DMS79 (cell line): ENCODE results near the gene FAM240A.

Experiments used
- DNase-seq: peaks from one replicate; lab custom pipeline; 2025; lab: John Stamatoyannopoulos, UW

FAM240A gene

DNA sequence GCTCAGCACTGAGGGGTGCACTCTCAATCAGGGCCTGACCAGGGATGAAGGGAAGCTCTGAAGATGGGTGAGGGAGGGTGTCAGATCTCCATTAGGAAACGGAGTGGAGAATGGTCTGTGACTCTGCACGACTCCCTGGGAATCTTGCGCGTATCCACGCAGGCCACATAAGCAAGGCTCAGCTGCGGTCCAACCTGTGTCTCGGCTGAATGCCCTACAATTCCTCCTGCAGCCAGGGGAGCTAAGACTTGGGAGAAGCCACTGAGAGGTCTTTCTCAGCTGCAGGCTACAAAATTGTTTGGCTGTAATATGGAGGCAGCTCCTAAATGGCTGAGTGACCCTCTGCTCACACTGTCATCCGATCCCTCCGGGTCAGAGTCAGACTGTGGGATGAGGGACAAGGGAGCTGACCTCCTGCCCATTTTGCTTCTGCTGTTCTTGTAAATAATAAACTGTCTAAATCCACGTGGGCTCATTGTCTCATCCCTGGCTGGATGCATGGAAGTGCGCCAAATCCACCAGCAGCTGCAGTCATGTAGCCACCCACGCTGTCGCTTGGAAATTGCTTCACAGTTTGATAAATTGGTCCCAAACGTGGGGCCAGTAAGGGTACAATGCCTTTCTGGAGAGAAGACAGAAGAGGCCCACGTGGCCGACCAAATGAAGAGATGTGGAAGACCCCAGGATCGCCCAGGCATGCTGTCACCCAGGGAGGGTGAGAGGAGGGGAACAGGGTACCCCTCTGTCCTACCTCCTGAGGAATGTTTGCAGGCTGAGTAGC is 50.6 kb downstream of the FAM240A start:
- no peak for DNase-seq

DNA sequence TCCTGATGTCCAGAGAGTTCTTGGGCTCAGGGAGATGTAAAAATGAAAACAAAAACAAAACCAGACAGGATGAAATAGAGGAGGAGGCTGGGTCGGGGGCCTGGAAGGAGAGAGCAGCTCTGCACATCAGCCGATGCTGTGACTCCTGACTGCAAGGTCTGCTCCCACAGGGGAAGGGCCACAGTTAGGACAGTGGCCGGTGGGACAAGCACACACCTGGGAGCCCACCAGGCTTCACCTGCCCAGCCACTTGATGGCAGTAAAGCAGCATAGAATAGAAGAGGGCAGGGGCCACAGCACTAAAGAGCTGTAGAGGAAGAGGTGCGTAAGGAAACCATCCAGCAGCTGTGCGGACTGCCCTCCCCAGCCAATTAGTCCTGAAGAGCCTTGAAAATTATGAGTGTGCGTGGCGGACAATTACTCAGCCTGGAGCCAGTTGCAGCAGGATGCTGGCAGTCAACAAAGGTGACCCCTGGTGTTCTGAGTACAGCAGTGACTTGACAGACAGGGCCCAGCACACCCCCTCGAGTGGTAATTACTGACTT is 51.3 kb downstream of the FAM240A start:
- DNase-seq: peak; percentile 25

DNA sequence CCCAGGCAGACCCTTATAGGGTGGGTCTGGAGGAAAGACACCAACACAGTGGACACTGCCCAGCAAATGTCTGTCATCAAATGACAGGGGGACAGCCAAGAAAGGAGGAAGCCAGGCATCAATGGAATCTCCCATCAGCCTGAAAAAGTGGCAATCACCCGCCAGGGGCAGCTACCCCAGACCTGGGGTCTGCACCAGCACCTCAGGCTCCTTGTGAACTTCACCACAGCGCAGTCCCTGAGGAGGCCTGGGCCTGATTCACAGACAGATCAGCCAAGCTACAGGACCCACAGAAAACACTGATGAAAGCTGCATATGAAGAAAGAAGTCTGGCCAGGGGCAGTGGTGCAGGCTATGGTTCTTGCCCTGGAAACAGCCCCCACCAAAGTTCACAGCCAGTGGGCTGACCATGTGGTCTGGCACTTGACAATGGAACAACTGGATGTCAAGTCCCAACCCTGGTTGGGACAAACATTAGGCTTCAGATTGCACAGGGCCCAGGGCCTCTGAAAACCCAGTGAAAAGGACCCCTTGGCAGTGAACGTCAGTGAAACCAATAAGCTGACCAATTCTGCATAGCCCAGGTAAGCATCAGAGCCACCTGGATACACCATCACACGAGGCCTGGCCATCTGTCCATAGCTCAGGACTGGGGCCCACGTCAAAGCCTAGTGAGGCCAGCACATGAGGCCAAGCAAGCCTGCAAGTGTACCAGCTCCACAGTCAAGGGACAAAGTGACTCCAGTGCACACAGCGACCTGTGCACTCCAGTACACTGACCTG is 52.1 kb downstream of the FAM240A start:
- DNase-seq: no peak

DNA sequence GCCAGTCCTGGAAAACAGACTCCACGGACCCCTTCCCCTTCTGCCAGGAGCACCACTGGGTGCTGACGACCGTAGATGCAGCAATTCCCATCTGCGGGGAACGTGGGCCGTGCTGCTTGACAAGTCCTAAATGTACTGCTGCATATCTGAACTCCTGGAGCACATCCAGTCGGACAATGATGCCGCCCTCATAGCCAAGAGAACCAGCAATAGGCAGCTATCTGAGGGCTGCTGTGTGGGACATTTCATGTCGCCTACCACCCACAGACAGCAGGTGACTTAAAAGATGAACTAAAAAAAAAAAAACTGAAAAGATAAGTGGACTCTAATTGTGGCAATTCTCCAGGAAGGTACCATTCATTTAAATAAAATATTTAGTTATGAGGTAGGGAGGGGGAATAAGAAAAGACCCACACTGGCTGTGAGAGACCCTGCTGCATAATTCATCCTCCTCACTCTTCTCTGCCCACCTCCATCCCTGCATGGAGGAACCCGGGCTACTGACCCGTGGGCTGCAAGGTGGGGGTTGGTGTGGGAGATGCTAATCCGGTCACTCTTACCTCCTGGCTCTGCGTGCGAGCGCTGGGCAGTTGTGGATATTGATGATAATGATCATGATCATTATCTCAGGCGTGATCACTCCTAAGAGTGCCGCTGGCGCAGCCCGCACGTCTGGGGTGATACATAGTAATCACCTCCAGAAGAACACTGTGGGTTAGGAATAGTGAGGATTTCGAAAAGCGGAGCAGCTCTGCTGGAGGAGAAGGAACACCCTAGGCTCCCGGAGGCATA is 52.8 kb downstream of the FAM240A start:
- DNase-seq: no peak

DNA sequence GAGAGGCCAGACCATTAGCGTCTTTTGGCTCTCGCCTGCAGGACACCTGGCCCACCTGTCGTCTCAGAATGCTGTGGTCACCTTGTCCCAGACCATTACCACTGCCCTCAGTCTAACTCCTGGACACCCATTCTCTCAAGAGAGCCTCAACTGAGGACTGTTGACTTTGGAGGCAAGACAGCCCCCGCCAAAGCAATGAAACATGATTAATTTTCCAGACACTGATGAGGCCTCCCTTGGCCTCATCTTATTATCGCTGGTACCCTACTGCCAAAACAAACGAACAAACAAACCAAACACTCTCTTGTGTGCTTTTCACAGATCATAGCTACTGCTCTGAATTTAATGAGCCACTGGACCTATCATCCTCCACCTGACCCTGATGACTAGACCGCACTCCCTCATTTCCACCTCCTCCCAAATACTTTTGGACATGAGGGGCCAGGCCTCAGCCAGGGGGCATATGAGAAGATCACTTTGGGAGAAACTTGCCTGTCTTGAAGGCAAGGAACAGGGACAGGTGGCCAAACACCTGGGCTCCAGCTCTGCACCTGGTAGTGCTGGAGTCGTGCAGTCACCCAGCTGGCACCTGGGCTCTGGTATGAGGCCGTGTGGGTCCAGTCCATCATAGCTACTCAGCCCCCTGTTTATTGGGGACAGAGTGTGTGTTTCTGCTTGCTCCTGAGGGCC is 53.6 kb downstream of the FAM240A start:
- DNase-seq: no peak

DNA sequence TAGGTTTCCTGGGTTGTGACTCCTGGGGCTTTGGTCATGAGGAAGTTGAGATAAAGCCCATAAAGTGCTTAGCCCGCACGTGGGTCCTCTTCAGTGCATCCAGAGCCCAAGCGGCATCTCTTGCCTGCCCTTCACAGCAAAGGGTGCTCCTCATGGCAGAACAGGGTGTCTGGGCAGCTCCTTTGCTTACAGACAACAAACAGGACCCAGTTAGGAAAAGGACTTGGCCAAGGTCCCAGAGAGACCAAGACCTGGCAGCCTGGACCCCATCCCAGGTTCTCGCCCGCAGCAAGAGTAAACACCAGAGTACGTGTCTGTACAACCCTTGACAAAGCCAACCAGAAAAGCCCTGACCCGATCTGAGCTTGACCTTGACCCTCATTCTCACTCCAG is 54.1 kb downstream of the FAM240A start:
- no peak for DNase-seq

DNA sequence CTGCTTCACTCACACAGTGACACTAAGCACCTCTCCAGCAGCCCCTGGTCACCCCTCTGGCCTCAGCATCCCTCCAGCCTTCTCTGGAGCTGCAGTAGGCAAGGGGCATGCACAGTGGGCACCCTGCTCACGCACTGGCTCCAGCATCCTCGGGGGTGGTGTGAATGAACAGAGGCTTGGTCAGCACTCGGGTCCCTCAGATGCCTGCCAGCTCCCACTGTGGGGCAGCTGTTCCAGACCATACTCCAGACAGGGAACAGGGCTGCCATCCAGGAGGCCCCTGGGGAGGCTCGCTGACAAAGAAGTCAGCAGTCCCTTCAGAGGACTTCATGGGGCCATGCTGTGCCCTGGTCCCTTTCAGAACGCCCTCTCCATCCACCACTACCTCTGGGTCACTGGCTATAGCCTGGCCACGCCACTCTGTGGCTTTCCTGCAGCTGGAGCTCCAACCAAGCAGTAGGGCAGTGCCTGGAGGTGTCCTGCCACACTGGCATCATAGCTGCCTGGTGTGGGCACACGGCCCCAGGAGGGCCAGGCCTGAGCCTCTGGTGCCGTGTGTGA is 54.8 kb downstream of the FAM240A start:
- DNase-seq: no peak

DNA sequence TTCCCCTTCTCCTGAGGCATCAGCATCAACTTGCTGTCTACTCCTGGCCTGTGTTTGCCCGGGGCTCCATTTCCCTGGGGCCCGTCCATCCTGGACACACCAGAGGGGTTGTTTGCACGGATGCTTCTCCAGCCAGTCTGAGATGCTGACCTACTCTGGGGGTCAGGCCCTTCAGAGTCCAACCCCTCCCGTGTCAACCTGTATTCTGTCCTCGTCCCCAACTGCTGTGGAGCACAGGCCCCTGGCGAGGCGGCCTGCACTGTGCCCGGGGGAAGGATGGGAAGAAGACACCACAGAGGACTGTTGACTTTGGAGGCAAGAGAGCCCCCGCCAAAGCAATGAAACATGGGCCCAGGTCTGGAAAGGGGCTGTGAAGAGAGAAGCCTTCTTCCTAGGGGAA is 55.3 kb downstream of the FAM240A start:
- no peak for DNase-seq

DNA sequence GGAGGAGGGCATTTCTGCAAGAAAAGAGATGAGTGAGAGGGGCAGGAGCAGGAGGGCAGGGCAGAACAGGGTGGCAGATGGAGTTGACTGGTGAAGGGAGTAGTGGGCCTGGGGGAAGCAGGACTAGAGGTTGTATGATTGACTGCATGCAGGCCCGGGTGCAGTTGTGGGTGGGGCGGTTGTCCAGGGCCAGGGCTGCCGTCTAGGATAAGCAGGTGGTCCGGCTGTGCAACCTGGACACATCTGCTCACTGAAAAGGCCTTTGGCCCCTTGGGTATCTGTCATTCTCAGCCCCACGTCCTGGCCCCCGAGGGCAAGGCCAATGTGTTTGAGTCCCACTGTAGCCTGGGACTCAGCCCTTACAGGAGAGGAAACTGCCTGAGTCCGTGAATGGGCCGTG is 55.8 kb downstream of the FAM240A start:
- no peak for DNase-seq

DNA sequence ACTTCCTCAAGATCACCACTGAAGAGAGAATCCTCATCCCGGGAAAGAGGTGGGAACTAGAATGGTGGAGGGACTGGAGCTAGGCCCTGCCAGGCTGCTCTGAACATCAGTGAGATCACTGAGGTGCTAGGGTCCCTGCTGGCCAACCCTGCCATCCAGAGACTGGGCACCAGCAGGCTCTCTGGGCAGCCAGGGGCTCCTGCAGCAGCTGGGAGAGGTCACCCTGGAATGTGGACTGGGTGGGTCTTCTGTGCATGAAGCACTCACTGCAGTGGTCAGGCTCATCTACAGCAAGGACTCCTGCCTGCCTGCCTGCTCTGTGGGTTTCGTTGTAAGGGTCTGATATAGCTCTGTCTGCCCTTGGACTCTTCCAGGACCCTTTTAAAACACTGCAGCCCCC is 56.3 kb downstream of the FAM240A start:
- no peak for DNase-seq

DNA sequence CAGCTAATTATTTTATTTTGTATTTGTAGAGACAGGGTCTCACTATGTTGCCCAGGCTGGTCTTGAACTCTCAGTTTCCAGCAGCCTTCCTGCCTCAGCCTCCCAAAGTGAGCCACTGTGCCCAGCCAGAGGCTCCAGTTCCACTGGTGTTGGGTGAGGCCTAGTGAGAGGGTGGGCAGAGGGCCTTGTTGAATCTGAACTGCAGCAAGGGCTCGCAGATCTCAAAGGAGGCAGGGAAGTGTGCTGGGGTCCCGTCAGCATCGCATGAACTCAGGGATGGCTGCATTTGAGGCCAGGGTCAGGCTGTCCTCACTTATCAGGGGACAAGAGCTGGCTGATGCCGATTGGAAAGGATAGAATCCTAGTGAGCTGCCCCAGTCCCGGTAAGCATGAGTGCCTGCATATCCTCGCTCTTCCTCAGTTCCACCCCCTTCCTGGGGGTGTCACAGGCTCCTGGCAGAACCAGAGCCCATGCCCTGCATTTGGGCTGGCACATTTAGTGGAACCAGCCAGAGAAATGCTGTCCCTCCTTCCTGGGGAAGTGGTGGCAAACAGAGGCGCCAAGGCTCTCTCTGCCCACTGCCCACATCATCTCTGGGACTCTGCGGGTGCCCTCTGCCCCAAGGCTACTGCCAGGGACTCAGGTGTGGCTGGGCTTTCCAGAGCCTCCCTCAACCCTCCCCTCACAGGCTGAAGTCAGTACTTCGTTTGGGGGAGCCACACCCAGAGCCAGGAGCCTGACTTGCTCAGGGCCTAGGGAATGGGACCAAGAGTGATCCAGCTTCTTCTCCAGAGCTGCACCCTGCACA is 57.1 kb downstream of the FAM240A start:
- no peak for DNase-seq

DNA sequence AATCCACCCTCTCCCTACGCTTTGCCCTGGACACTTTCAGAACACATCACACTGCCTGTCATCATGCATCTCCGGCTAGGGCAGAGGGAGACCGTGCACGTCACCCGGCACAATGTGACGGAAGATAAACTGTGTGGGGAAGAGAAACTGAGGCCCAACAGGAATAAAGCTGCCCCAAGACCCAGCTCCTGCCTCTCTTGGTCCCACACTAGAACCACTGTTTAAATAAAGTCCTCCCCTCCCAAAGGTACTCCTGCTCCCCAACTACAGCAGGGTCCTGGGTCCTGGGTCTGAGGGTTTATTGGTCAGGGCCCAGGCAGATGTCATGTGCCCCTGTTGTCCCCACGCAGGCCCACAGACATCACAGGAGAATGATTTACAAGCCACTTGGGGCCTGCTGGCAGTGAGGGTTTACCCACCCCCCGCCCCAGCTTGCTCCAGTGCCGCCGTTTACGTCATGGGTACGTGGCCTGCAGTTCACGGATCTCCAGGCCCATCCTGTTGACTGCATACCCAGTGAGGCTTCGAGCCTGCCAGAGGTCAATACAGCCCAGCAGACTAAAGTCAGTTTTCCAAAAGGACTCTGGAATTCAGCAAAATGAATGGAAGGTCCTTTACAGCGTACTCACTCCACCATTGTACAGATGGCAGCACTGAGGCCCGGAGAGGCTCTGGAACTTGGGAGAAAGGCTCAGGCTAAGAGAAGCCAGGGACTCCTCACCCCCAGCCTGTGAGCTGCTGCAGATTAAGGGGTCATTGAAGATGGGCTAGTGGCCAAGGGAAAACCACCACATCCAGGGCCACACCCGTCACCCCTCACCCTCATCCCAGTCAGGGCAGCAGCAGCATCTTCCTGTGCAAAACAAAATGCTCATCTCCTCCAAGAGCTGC is 57.9 kb downstream of the FAM240A start:
- DNase-seq: no peak

DNA sequence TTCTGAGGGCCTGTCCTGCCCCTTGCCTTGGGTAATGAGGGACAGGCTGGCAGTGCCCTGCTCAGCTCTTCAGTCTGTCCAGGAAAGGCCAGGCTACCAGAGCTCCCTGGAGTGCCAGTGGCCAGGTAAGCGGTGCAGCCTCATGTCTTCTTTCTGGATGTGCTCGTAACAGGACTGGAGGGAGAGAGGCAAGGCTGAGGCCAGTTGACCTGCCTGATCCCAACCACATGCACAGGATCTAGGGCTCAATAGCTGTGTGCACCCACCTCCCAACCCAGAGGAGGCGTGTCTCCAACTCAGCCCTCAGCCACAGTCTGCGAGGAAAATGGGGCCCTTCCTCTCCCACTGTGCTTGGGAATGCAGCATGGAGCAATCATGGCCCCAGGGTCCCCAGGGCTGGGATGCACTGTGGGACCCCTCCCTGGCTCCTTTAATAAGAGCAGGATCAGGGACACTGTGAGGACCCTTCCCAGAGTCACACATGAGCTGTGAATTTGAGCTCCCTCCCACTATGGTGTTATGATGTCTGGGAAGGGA is 58.6 kb downstream of the FAM240A start:
- no peak for DNase-seq

DNA sequence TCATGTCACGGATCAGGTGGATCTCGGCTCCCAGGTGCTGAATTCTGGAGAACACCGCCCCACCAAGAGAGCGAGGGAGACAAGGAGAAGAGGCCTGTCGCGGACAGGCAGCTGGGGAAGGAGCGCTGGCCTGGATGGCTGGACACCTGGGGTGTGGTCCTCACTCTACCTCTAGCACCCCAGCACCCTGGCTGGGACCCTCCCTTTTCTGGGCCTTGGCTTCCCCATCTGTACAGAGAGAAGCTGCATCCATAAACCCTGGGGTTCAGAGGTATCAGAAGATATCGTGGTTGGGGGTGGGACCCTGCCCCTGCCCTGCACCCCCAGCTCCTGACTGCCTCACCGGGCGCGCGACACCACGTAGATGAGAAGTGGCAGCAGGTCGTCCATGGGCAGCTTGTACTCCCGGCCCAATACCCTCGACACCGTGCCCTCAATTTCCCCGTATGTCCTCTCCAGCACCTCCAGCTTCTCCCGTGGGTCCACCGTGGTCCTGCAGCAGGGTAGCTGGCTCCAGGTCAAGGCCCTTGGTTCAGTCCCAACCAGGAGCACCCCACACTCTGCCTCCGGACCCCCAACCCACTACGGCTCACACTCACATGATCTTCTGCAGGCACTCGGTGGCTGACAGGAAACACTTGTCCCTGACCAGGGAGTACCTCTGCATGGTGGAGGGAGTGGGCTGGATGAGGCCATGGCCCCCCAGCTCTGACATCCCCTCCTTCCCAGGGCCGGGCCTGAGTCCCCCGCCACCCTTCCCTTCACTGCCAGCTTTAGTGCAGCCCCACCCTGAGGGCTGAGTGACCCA is 59.4 kb downstream of the FAM240A start:
- no peak for DNase-seq

DNA sequence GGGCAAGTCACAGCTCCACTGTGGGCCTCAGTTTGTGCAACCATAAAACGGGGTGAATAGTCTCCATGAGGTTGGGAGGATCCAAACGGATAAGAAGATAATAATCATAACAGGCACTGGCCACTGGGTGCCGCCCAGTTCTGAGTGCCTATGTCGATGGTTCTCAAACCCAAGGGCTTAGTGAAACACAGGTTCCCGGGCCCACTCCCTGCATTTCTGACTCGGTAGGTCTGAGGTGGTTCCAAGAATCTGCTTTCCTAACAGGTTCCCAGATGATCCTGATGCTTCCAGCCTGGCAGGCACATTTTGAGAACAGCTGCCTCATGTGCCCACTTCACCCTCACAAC is 60.0 kb downstream of the FAM240A start:
- DNase-seq: no peak

DNA sequence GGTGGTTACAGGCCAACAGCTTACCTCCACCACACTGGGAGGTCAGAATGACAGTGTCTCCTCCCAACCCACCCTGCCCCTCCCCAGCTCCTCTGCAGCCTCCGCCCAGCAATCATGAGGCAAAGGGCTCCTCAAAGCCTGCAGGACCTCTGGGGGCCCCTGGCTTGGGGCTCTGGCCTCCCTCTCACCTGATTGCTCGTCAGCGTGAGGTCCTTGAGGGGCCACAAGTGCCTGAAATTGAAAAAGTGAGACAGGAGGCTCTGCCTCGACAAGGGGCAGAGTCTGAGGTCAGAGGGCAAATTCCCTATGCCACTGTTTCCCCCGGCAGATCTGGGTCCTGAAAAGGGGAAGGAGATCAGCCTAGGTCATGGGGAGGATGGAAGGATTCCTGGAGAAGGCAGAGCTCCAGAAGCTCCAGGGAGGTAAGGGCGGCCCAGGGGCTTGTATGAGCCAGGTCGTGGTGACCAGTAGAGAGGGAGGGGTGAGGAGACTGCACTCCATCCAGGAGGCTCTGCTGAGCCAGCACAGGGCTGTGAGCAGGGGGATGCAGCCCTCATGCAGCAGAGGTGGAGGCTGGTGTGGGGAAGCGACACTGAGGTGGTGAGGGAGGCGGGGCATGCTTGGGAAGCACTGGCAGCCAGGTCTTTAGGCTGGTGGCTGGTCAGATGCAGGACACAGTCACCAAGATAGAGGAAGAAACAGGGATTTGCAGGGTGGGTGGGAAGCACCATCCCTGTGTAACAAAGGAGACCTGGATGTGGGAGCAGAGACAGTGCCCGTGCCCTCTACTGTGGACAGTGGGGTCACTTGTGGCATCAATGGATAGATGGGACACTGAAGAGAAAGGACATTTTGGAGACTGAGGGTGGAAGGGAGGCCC is 61.1 kb downstream of the FAM240A start:
- no peak for DNase-seq

DNA sequence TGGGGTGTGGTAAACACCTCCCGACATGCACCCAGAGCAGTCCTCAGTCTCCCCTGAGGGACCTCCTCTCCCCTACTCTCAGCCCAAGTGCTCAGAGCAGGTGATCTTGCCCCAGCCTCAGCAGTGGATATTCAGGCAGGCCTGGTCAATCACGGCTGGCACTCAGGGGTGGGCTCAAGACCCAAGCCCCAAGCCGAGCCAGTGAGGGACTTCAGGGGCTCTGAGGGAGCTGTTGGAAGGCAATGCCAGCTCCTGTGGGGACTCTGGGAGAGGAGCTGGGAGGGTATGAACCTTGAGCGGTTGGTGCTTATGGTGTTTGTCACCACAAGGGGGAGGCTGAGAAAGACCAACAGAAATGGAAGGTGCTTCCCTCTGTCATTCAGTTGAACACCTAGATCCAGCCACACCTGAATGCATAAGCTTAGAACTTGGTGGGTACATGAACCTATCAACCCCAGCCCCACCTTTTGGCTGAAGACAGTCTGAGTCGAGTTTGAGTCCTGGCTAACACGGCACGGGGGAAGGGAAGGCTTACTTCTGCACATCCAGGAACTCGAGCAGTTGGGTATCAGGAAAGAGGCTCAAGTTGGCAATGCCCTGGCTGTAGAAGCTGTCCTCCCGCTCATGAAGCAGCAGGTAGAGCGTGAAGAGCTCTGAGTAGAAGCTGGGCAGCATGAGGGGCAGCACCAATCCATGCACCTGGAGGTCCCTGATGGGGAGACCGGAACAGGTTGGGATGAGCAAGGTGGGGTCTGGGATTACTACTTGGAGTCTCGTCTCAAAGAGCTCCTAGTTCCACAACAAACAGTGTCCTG is 61.9 kb downstream of the FAM240A start:
- no peak for DNase-seq
